Lower leg skin (tissue), 4 donors: ENCODE data around the gene TSHZ2. TPM values are rescaled to one million over a fixed set of nuclear protein-coding genes. Genes with fewer than 3 reads are reported as not detected.
A peak's percentile ranks its signal among the peaks of the same experiment; 100 is the strongest.
"Not testable (repeated sequence)": the region's sequence is repeated elsewhere in the genome, so short reads cannot be mapped to it uniquely, and the experiment has no call there.

Experiments
- DNase-seq, 2 donors: peaks; one replicate each; pipeline ENCODE4 v3.0.0-alpha.2; 2019; ENCODE audit warnings: low spot score in 2 of 2
- H3K4me3 ChIP-seq: fragments of 200-600 bp; sonication (generic); 2 replicates; pipeline ENCODE4 v1.5.1; 2017; ENCODE audit warnings: mild to moderate bottlenecking, low read depth; ENCODE audit not compliant: poor library complexity, severe bottlenecking
- CTCF ChIP-seq, 3 donors: fragments of 450-650 bp; IDR thresholded peaks; one replicate each; pipeline ENCODE4 v1.5.1; 2016; ENCODE audit warnings: antibody characterized with exemption in 3 of 3, mild to moderate bottlenecking in 3 of 3, moderate library complexity in 2 of 3
- POLR2A ChIP-seq, 2 donors: fragments of 450-650 bp; IDR thresholded peaks; one replicate each; pipeline ENCODE4 v1.6.1; 2016 to 2017; ENCODE audit warnings: antibody characterized with exemption in 2 of 2, mild to moderate bottlenecking in 1 of 2, moderate library complexity in 1 of 2
- WGBS, 2 donors: methylation state at CpG; one replicate each; pipeline ENCODE4 v1.1.5; 2018; 5-methylcytosine and 5-hydroxymethylcytosine counted together
- intact Hi-C: fragments of 100-400 bp; cut with DNase I; formaldehyde crosslinking; loops from one replicate; pipeline ENCODE4 v1.15.0; 2023; ENCODE audit warnings: low total_unique reads
- total RNA-seq, 4 donors: library from RNA; depleted of rRNA; stranded (reverse); fragments of >200 nt; gene quantifications; one replicate each; pipeline ENCODE4 v1.1.0, GENCODE V29; 2016

The TSHZ2 gene
- total RNA-seq, 4 donors from 2014 or later: 8.1 to 25.7 (median 10.5) TPM

DNA sequence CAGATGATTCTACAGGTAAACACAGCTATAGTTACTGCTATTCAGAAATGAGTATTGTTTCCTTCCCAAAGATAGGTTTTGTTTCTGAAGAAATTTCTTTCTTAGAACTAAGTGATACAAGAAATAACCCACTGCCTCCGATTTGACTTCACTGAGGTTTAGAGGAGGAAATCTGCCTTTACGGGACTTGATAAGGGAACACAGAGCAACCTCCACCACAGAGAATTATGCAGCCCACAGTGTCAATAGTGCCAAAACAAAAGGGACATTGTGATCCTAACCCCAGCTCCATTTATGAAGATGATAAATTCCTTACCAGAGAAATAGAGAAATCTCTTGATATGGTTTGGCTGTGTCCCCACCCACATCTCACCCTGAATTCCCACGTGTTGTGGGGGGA, 456.8 kb downstream of the TSHZ2 start:
- TF ChIP-seq POLR2A (IDR thresholded peaks at IDR 0.05) (no peak), CTCF (IDR thresholded peaks at IDR 0.05) (no peak)
- intact Hi-C loops: no loop called here
- H3K4me3 ChIP-seq: no peak overlapping the region
- 81 to 82% methylated on average over 3 of the region's 3 CpGs for WGBS, 2 donors
- no peak for DNase-seq

- TF ChIP-seq CTCF (IDR thresholded peaks at IDR 0.05) (no peak), POLR2A (IDR thresholded peaks at IDR 0.05) (no peak)
- intact Hi-C loops: no loop called here
- DNase-seq: peak; percentile 24 to 85
- WGBS, 2 donors: 31 to 39% methylated on average over 10 of the region's 10 CpGs
- H3K4me3 ChIP-seq: no peak overlapping the region
Measured at GRCh38 chr20:53434662-53435061, 462.5 kb downstream of the TSHZ2 start.

DNA sequence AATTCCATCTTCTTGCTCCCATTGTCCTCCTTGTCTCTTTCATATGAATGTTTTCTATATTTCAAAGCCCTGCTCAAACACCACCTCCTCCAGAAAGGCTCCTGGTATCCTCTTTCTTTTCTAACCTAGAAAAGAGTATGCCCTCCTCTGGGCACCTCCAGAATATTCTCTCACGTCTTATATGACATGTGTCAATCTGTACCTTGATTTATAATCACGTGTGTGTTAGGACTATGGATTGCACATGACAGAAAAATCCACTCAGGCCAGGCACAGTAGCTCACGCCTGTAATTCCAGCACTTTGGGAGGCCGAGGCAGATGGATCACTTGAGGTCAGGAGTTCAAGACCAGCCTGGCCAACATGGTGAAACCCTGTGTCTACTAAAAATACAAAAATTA, 464.8 kb downstream of the TSHZ2 start:
- intact Hi-C loops, DNase-seq, H3K4me3 ChIP-seq: not testable (repeated sequence)
- WGBS, 2 donors: 94 to 98% methylated on average over 4 of the region's 4 CpGs

DNA sequence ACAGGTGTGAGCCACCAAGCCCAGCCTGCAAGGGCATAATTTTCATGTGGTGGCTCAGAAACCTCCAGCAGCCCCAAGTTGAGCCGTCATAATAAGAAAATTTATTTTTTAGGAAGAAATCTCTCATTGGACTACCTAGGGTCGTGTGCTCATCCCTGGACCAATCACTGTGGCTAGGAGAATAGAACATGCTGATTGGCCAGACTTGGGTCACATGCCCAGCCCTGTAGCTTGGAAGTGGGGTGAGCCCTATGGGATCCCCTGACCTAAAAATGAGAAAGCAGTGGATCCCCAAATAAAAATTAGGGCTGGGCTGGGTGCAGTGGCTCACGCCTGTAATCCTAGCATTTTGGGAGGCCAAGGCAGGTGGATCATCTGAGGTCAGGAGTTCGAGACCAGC, 466.2 kb downstream of the TSHZ2 start:
- DNase-seq: no peak
- WGBS, 2 donors: 91 to 95% methylated on average over 4 of the region's 4 CpGs
- H3K4me3 ChIP-seq: no peak overlapping the region
- intact Hi-C loops: no loop called here
- TF ChIP-seq POLR2A (IDR thresholded peaks at IDR 0.05) (no peak), CTCF (IDR thresholded peaks at IDR 0.05) (no peak)

DNA sequence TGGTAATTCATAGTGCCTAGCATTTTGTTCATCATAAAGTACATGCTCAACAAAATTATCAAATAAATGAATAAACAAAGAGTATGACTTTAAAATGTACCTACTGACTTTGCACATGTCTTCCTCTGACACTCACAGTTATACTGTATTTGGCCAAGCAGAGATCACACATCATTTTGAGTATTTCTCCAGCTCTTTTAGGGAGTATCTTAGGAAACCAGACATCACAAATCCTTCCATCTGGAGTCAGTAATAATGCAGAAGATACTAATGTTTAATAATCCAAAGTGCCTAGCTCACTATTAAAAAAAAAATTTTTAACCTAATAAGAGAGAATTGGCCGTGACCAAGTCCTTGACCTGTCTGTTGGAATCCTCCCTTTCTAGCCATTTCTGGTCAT, 466.9 kb downstream of the TSHZ2 start:
- 84 to 94% methylated on average over 1 of the region's 1 CpG for WGBS, 2 donors
- intact Hi-C loops: no loop called here
- no peak overlapping the region for H3K4me3 ChIP-seq
- DNase-seq: no peak
- TF ChIP-seq CTCF (IDR thresholded peaks at IDR 0.05) (no peak), POLR2A (IDR thresholded peaks at IDR 0.05) (no peak)

DNA sequence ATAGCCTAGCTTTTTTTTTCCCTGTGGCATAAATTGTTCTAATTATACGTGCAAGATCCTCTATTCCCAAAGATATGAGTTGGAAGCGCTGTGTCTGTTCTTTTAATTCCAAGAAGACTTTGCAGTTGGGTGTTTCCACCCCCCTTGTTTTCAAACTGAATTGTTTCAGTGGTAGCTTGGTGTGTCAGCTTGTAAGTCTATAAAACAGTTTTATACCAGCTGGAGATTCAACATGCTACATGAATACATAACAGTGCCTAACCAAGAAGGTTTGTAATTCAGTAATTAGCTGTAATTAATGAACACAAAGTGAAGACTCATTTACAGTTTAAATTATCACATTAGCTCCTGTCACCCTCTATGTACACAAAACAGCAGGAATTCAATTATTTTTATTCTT, 467.5 kb downstream of the TSHZ2 start:
- no peak for DNase-seq
- 71 to 80% methylated on average over 2 of the region's 2 CpGs for WGBS, 2 donors

More for the DNA sequence above, 467.5 kb downstream of the TSHZ2 start:
- H3K4me3 ChIP-seq: no peak overlapping the region
- no peak for TF ChIP-seq POLR2A (IDR thresholded peaks at IDR 0.05)
- no peak for TF ChIP-seq CTCF (IDR thresholded peaks at IDR 0.05)
- intact Hi-C loops: no loop called here
